Brain microvascular endothelial cell (primary cell): ENCODE measurements around the gene HINT1.

Experiments used
- DNase-seq: peaks from one replicate; pipeline ENCODE4 v3.0.0-alpha.2; 2020
- H3K27ac ChIP-seq: fragments of 250-450 bp; sonication (Bioruptor Pico); 2 replicates; pipeline ENCODE4 v1.5.1; 2020; ENCODE audit warnings: mild to moderate bottlenecking, moderate library complexity
- H3K27me3 ChIP-seq: fragments of 250-450 bp; sonication (Bioruptor Pico); replicated peaks from 2 replicates; pipeline ENCODE4 v1.5.1; 2020; ENCODE audit warnings: mild to moderate bottlenecking
- H3K36me3 ChIP-seq: fragments of 250-450 bp; sonication (Bioruptor Pico); replicated peaks from 2 replicates; pipeline ENCODE4 v1.5.1; 2020; ENCODE audit warnings: mild to moderate bottlenecking
- H3K4me3 ChIP-seq: 2 replicates; pipeline ENCODE4 v1.5.1; 2011; ENCODE audit warnings: low read depth, mild to moderate bottlenecking, control low read depth, low read length, moderate library complexity
- in situ Hi-C: cut with HindIII; loops from 2 replicates; pipeline ENCODE4 v1.10.0; 2017; ENCODE audit warnings: low sequenced_read_pairs, low pct_ligation_motif_present
- TF ChIP-seq, protein P1 (sequence below): IDR thresholded peaks from 2 replicates; pipeline ENCODE4 v1.5.1; 2011; ENCODE audit warnings: low read depth, mild to moderate bottlenecking, moderate library complexity, low read length, control low read depth, inconsistent platforms; ENCODE audit errors: missing control alignments

HINT1 gene

GRCh38 chr5:131209506-131210150, 44.6 kb upstream of the HINT1 start:
- Histone ChIP-seq H3K36me3 (no peaks in the 10 kb centered on the region), H3K4me3 (no peak overlapping the region), H3K27ac (no peak overlapping the region), H3K27me3 (no peaks in the 10 kb centered on the region)
- in situ Hi-C loops = no loop called here
- TF ChIP-seq, protein P1, sequence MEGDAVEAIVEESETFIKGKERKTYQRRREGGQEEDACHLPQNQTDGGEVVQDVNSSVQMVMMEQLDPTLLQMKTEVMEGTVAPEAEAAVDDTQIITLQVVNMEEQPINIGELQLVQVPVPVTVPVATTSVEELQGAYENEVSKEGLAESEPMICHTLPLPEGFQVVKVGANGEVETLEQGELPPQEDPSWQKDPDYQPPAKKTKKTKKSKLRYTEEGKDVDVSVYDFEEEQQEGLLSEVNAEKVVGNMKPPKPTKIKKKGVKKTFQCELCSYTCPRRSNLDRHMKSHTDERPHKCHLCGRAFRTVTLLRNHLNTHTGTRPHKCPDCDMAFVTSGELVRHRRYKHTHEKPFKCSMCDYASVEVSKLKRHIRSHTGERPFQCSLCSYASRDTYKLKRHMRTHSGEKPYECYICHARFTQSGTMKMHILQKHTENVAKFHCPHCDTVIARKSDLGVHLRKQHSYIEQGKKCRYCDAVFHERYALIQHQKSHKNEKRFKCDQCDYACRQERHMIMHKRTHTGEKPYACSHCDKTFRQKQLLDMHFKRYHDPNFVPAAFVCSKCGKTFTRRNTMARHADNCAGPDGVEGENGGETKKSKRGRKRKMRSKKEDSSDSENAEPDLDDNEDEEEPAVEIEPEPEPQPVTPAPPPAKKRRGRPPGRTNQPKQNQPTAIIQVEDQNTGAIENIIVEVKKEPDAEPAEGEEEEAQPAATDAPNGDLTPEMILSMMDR = no peak
- DNase-seq = no peak

DNA sequence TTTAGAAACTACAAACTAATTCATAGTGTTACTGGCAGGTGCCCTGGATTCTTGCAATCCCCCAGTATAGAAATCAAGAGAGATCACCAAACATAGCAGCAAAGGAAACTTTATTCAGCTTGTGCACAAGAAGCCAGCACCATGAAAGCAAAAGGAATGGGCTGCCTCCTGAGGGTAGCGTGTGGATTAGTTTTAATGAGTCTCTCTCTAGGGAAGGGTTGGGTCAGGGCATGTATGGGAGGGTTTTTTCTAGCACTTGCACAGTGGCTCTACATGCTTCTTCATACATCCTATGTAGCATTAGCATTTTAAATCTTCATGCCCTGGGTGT, 44.1 kb upstream of the HINT1 start:
- H3K27me3 ChIP-seq = no peaks in the 10 kb centered on the region
- H3K36me3 ChIP-seq = no peaks in the 10 kb centered on the region
- H3K27ac ChIP-seq = no peak overlapping the region
- in situ Hi-C loops = no loop called here
- no peak overlapping the region for H3K4me3 ChIP-seq
- DNase-seq = no peak
- TF ChIP-seq, protein P1 = no peak

- DNase-seq = no peak
- Histone ChIP-seq H3K4me3 (no peak overlapping the region), H3K27ac (no peak overlapping the region), H3K36me3 (no peaks in the 10 kb centered on the region), H3K27me3 (no peaks in the 10 kb centered on the region)
- in situ Hi-C loops = no loop called here
- TF ChIP-seq, protein P1 = no peak
Measured at GRCh38 chr5:131206772-131207171, 41.7 kb upstream of the HINT1 start.

DNA sequence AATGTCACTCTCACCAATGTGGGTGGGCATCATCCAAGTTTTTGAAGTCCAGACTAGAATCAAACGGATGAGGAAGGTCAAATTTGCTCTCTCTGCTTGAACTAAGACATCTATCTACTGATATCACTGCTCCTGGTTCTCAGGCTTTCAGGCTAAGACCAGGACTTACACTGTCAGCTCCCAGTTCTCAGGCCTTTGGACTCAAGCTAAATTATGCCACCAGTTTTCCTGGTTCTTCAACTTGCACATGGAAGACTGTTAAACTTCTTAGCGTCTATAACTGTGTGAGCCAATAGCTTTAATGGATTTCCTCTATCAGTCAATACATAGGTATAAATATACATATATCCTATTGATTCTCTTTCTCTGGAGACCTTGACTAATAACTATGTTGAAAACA, 41.0 kb upstream of the HINT1 start:
- in situ Hi-C loops = no loop called here
- Histone ChIP-seq H3K4me3 (no peak overlapping the region), H3K27ac (no peak overlapping the region), H3K36me3 (no peaks in the 10 kb centered on the region), H3K27me3 (no peaks in the 10 kb centered on the region)
- no peak for DNase-seq
- TF ChIP-seq, protein P1 = no peak

DNA sequence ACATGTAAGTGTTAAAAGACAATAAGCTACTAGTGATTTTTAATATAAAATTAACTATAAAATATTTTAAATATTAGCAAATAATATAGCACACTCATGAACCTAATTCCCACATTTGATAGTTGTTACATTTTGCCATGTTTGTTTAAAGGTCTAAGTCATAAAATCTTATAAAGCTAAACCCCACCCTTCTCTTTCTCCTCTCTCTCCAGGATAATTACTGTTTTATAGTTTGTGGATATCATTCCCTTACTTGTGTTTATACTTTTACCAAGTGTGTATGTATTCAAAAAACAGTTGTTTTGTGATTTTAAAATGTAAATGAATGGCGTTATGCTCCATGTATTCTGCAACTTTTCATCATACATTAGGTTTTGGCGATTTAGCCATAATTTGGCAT, 39.9 kb upstream of the HINT1 start:
- no peak for DNase-seq
- TF ChIP-seq, protein P1 = no peak
- no peak overlapping the region for H3K4me3 ChIP-seq
- no peaks in the 10 kb centered on the region for H3K27me3 ChIP-seq
- in situ Hi-C loops = no loop called here
- H3K36me3 ChIP-seq = no peaks in the 10 kb centered on the region
- no peak overlapping the region for H3K27ac ChIP-seq

- in situ Hi-C loops = no loop called here
- TF ChIP-seq, protein P1 = no peak
- H3K36me3 ChIP-seq = no peaks in the 10 kb centered on the region
- DNase-seq = no peak
- no peaks in the 10 kb centered on the region for H3K27me3 ChIP-seq
- H3K4me3 ChIP-seq = no peak overlapping the region
- no peak overlapping the region for H3K27ac ChIP-seq
Measured at GRCh38 chr5:131200560-131200959, 35.5 kb upstream of the HINT1 start.
